Right lobe of liver (tissue), 6 donors: ENCODE data around the gene SPATS2L. TPM values are rescaled to one million over a fixed set of nuclear protein-coding genes. Genes with fewer than 3 reads are reported as not detected.

Source experiments
- ATAC-seq, 4 donors: fragments of 200-7000 bp; cut with Tn5 transposase; one replicate each; pipeline ENCODE4 v1.9.1; 2020; ENCODE audit warnings: mild to moderate bottlenecking in 4 of 4, moderate library complexity in 4 of 4
- DNase-seq, 3 donors: peaks; one replicate each; pipeline ENCODE4 v3.0.0-alpha.2; 2020
- H3K27ac ChIP-seq, 3 donors: fragments of 200-600 bp; one replicate each; pipeline ENCODE4 v1.8.0; 2022
- H3K27me3 ChIP-seq, 2 donors: fragments of 200-600 bp; one replicate each; pipeline ENCODE4 v1.8.0; 2022
- H3K36me3 ChIP-seq, 4 donors: fragments of 200-600 bp; sonication (generic) in 1 of 4; one replicate each; pipeline versions ENCODE4 v1.5.1 to v1.8.0; 2017 to 2022; ENCODE audit warnings: control low read depth in 1 of 4
- H3K4me1 ChIP-seq, 4 donors: fragments of 200-600 bp; sonication (generic) in 1 of 4; one replicate each; pipeline versions ENCODE4 v1.5.1 to v1.8.0; 2017 to 2022; ENCODE audit warnings: control low read depth in 1 of 4
- H3K4me3 ChIP-seq, 3 donors: fragments of 200-600 bp; one replicate each; pipeline ENCODE4 v1.8.0; 2022
- H3K9me3 ChIP-seq, 4 donors: fragments of 200-600 bp; sonication (generic) in 1 of 4; one replicate each; pipeline versions ENCODE4 v1.5.1 to v1.8.0; 2017 to 2022; ENCODE audit warnings: control low read depth in 1 of 4
- POLR2A ChIP-seq: fragments of 450-650 bp; IDR thresholded peaks from one replicate; pipeline ENCODE4 v1.6.1; 2017; ENCODE audit warnings: antibody characterized with exemption, mild to moderate bottlenecking
- WGBS: methylation state at CpG from one replicate; pipeline ENCODE4 v1.1.6; 2018; ENCODE audit warnings: low coverage, low lambda C conversion rate; ENCODE audit not compliant: insufficient coverage; ENCODE audit errors: missing lambda C conversion rate; 5-methylcytosine and 5-hydroxymethylcytosine counted together
- intact Hi-C, 2 donors: fragments of 100-400 bp; cut with DNase I; formaldehyde crosslinking; loops; one replicate each; pipeline versions ENCODE4 v1.11.2 to v1.14.1; 2022
- total RNA-seq, 6 experiments: library from RNA; depleted of rRNA in 2 of 6; stranded (reverse); fragments of >200 nt in 2 of 6; fragmentation: NEBNext Ultra II Directional in 3 of 6; extraction: Animal tissue kit (Norgen Biotek cat#: 25700) in 3 of 6; gene quantifications; one replicate each; pipeline versions ENCODE4 v1.1.0 to v1.2.4, GENCODE V29; 2016 to 2023
- TF ChIP-seq, protein P1 (sequence below), 4 donors: fragments of 200-600 bp in 3 of 4; fragments of 450-650 bp in 1 of 4; IDR thresholded peaks; one replicate each; pipeline versions ENCODE4 v1.5.1 to v1.8.0; 2016 to 2022; ENCODE audit warnings: antibody characterized with exemption in 4 of 4, mild to moderate bottlenecking in 2 of 4
- donor health status: DM: no; HTN: yes; CAD: no.
- donor health status: DM: no; HTN: no; CAD: no.
- donor health status: DM: no; HTN: no; CAD: no.
- donor health status: DM: no; HTN: yes; CAD: no.
- donor health status: DM: no; HTN: yes; CAD: no.

The SPATS2L gene
- total RNA-seq, 6 experiments from 2014 or later = 60.7 to 109 (median 72.9) TPM

DNA sequence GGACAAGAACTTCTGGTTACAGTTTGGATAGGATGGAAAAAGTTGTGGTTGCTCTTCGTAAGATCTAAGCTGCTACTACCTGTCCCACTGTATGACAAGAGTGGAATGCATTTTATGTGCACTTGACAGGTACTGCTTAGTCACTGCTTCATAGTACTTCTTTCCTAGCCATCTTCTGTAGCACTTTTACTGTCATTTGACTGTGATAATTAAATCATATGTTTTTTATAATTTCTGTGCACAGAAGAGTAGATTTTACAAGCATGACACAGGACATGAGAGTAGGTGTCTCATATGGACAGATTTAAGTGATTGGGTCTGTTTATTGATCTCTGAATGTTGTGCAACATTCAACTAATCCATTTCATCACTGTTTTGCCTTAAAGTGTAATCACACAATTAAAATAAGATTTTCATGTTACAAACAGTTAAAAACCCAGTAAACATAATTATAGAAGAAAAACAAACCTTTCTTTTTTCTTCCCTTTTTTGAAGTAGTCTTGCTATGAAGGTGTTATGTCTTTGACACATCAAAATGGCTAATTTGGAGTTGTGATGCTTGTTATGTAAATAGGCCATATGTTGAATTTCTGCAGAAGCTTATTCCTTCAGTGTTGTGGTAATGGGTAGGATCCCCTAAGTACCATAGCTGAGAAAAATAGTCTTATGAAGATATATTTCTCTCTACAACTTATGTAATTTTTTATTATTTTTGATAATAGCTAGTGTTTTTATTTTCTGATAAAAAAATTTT is 3.0 kb downstream of the SPATS2L start:
- H3K27ac ChIP-seq = peak overlapping the region; percentile 12 to 92 (median 82)
- H3K4me3 ChIP-seq = peak overlapping the region in 2 of 3 donors; percentile 72 to 86
- intact Hi-C loops = no loop called here
- no peaks in the 10 kb centered on the region for H3K36me3 ChIP-seq
- H3K27me3 ChIP-seq = no peaks in the 10 kb centered on the region
- TF ChIP-seq, protein P1, sequence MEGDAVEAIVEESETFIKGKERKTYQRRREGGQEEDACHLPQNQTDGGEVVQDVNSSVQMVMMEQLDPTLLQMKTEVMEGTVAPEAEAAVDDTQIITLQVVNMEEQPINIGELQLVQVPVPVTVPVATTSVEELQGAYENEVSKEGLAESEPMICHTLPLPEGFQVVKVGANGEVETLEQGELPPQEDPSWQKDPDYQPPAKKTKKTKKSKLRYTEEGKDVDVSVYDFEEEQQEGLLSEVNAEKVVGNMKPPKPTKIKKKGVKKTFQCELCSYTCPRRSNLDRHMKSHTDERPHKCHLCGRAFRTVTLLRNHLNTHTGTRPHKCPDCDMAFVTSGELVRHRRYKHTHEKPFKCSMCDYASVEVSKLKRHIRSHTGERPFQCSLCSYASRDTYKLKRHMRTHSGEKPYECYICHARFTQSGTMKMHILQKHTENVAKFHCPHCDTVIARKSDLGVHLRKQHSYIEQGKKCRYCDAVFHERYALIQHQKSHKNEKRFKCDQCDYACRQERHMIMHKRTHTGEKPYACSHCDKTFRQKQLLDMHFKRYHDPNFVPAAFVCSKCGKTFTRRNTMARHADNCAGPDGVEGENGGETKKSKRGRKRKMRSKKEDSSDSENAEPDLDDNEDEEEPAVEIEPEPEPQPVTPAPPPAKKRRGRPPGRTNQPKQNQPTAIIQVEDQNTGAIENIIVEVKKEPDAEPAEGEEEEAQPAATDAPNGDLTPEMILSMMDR (IDR thresholded peaks at IDR 0.05) = no peak
- no peak for TF ChIP-seq POLR2A
- no peak for DNase-seq
- WGBS = 11% methylated on average over 1 of the region's 1 CpG
- H3K4me1 ChIP-seq = peaks cover 0 to 52% (median 29%) of the 10 kb centered on the region in 4 donors
- no peaks in the 10 kb centered on the region for H3K9me3 ChIP-seq
- ATAC-seq = no peak

DNA sequence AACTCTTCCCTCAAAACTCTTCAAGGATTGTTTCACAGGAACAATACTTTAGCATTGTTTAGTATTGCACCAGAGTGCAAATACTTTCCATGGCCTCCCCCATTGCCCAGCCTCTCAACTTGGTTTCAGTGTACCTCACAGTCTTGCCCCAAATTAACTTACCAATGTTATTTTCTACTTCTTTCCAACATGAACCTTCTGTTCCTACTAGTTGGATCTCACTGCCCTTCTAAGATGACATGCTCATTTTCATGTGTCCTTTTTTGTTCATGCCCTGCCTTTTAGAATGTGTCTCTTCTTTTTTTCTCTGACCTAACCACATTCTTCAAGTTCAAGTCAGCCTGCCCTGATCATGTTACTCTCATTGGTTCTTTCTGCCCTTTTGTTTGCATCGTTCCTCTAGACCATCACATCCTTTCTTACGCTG is 4.1 kb downstream of the SPATS2L start:
- no peak overlapping the region for H3K27ac ChIP-seq

DNA sequence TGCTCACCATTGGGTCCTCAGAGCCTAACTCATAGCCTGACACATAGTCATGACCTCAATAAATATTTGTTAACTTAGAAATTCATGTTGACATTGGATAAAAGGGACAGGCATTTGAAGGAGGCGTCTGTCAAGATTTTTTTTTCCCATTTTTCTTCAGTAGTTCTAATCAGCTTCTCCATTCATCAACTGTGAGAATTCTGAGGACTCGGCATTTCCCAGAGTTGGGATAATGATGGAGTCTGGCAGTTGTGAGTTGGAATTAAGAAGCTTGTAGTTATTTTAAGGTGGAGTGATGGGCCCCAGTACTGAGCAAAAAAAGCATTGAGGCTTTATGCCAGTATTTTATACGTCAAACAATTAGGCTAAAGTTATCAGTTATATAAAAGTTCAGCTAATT is 4.6 kb downstream of the SPATS2L start:
- intact Hi-C loops = no loop called here
- ATAC-seq = no peak
- WGBS = 46% methylated on average over 3 of the region's 3 CpGs
- no peak overlapping the region for H3K4me3 ChIP-seq
- H3K27ac ChIP-seq = no peak overlapping the region
- peaks cover 0 to 52% (median 28%) of the 10 kb centered on the region in 4 donors for H3K4me1 ChIP-seq
- H3K9me3 ChIP-seq = no peaks in the 10 kb centered on the region
- H3K27me3 ChIP-seq = no peaks in the 10 kb centered on the region
- DNase-seq = no peak
- TF ChIP-seq POLR2A = no peak
- TF ChIP-seq, protein P1 (IDR thresholded peaks at IDR 0.05) = no peak
- no peaks in the 10 kb centered on the region for H3K36me3 ChIP-seq

More for the DNA sequence above, 4.1 kb downstream of the SPATS2L start:
- no peak for TF ChIP-seq POLR2A
- TF ChIP-seq, protein P1 (IDR thresholded peaks at IDR 0.05) = no peak
- Histone ChIP-seq H3K9me3 (no peaks in the 10 kb centered on the region), H3K27me3 (no peaks in the 10 kb centered on the region), H3K4me3 (no peak overlapping the region), H3K36me3 (no peaks in the 10 kb centered on the region), H3K4me1 (peaks cover 0 to 52% (median 28%) of the 10 kb centered on the region in 4 donors)
- ATAC-seq = no peak
- intact Hi-C loops = no loop called here
- DNase-seq = no peak
- 67% methylated on average over 2 of the region's 2 CpGs for WGBS

DNA sequence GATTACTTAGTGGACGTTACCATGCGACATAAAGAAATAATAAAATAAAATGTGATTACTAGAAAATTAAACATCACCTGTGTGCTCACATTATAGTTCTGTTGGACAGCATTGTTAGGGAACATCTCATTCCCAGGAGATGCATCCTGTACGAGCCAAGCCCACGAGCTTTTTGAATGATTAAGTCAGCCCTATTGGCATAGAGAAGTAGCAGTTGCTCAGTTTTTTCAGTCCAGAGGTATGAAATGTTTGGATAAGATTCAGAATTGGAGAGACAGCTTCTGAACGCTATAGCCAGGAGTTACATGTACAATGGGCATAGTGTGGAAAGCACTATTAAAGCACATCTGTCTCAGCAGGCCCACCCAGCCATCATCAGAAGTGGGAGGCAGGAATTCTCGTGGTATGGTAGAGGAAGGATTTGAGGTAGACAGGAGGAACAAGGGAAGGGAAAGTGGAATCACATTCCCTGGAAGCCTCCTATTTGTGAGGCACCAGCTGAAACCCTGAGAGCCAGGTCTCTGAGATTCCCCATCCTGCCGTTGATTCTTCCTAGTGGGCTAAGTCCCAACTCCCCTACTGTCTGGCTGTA is 8.6 kb downstream of the SPATS2L start:
- Histone ChIP-seq H3K36me3 (no peaks in the 10 kb centered on the region), H3K27me3 (no peaks in the 10 kb centered on the region), H3K4me3 (no peak overlapping the region), H3K27ac (no peak overlapping the region), H3K9me3 (no peaks in the 10 kb centered on the region), H3K4me1 (peaks cover 0 to 56% (median 27%) of the 10 kb centered on the region in 4 donors)
- DNase-seq (no peak), ATAC-seq (peak in 1 of 4 donors; percentile 14)
- intact Hi-C loops = no loop called here
- 75% methylated on average over 6 of the region's 7 CpGs for WGBS
- TF ChIP-seq POLR2A = no peak
- TF ChIP-seq, protein P1 (IDR thresholded peaks at IDR 0.05) = no peak
